Fibroblast of skin of scalp (primary cell): Measurements from ENCODE around the gene IFITM10.
"Not testable (repeated sequence)": the region's sequence is repeated elsewhere in the genome, so short reads cannot be mapped to it uniquely, and the experiment has no call there.

Experiments used
- DNase-seq: peaks from one replicate; pipeline ENCODE4 v3.0.0-alpha.2; 2013

The IFITM10 gene

DNA sequence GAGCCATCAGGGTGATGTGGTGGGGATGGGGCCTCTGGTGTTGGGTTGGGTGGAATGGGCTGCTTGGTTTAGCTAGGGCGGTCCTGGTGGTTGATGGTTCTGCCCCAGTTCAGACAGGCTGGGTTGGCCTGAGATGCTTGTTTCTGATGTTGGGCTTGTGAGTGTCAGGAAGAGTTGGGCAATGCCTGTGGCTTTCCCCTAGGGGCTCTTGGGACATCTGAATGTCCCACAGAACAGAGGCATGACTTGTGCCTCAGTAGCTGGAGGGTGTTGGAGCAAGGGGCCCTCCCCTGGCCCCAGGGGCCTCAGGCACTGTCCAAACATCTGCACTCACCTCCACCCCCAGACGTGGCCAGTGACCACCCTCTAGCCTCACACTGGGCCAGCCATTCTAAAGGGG lies 27.3 kb upstream of the IFITM10 start:
- no peak for DNase-seq

GRCh38 chr11:1776944-1777715 lies 26.7 kb upstream of the IFITM10 start:
- DNase-seq = no peak

GRCh38 chr11:1776331-1776851 lies 26.0 kb upstream of the IFITM10 start:
- DNase-seq = no peak

DNA sequence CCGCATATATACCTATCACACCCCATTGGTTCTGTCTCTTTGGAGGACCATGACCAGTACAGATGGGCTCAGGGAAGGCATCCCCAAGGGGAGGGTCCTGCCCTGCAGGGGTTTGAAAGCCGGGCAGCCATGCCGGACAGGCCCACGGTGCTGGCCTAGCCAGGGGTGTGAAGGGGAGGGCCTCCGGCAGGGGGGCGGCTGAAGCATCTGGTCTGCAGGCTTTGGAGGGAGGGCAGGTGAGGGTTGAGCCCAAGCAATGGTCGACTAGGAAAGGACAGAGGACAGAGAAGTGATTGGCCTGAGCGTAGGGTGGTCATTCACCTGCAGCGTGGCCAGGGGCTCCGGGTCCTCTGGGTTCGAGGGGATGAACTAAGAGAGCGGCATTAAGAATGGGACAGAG lies 24.5 kb upstream of the IFITM10 start:
- DNase-seq = no peak

DNA sequence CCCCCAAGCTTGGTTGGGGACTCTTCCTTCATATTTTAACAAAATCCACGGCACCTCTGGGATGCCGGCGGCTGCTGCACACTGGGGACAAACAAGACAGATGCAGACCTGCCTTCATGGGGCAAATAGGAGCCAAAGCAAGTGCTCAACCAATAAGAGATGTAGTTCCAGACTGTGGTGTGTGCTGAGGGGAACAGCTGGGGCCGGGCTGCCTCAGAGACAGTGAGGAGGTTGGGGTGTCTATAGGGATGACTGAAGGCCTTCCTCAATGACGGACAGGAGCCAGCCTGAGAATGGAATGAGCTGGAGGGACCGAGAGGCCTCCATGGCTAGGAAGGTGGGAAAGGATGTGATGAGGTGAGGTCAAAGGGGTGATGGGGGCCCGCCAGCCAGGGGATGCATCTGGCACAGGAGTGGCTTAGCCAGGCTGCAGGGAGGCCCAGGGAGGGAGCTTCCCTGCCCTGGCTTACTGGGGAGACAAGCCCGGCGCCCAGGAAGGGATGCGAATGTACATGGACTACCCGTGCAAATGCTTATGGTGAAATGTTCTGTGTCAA lies 23.7 kb upstream of the IFITM10 start:
- no peak for DNase-seq

DNA sequence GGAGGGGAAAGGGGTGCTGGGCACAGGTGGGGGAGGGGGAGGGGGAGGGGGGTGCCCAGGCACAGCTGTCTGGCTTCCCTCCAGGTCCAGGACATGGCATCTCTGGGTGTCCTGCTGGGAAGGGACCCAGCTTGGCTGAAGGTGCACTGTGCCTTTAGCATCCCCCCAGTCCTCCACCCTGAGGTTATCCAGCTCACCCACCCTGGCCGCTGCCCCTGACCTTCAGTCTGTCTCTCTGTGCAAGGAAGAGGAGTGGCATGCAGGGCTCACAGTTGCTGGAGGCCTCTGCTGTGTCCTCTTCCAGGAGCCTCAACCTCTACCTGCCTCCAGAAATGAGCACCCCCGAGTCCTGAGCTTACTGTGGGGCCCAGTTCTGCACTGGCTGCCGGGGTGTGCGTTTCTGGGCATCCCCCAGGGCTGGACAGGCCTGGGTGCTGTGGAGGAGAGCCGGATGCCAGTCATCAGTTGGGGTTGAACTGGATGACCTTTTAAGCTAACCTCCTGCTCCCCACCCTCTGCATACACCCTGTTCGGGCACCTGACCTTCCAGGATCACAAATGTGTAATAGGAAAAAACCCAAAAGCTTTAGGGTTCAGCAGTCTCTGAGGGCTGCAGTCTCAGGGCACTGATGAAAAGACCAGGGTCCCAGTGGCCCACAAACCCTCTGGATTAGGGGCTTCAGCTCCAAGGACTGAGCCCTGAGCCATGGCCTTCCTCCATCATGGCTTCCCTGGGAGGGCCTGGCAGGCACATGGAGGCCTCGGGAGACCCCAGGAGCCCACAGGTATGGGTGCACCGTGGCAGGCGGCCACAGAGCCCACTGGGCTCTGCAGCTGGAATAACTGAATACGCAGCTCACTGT lies 23.0 kb upstream of the IFITM10 start:
- no peak for DNase-seq

- peak; percentile 96 for DNase-seq
Observed at GRCh38 chr11:1772270-1773130, 22.1 kb upstream of the IFITM10 start.

DNA sequence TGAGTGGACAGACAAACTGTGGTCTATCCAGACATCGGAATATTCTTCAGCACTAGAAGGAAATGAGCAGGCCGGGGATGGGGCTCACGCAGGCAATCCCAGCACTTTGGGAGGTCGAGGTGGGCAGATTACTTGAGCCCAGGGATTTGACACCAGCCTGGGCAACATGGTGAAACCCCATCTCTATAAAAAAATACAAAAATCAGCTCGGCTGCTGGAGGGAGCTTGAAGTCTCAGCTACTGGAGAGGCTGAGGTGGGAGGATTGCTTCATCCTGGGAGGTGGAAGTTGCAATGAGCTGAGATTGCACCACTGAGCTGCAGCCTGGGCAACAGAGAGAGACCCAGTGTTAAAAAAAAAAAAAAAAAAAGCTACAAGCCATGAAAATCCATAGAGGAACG lies 21.3 kb upstream of the IFITM10 start:
- peak; percentile 63 for DNase-seq

DNA sequence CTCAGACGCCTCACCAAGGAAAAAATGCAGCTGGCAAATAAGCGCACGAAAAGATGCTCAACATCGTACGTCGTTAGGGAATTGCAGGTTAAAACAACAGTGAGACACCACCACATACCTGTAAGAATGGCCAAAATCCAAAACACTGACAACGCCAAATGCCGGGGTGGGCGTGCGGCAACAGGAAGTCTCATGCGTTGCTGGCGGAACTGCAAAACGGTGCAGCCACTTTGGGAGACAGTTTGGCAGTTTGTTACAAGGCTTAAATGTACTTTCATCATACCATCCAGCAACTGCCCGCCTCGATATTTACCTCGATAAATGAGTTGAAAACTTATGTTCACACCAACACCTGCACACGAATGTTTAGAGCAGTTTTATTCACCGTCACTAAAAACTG lies 20.9 kb upstream of the IFITM10 start:
- DNase-seq = no peak

- no peak for DNase-seq
Observed at GRCh38 chr11:1770528-1770927, 20.1 kb upstream of the IFITM10 start.

DNA sequence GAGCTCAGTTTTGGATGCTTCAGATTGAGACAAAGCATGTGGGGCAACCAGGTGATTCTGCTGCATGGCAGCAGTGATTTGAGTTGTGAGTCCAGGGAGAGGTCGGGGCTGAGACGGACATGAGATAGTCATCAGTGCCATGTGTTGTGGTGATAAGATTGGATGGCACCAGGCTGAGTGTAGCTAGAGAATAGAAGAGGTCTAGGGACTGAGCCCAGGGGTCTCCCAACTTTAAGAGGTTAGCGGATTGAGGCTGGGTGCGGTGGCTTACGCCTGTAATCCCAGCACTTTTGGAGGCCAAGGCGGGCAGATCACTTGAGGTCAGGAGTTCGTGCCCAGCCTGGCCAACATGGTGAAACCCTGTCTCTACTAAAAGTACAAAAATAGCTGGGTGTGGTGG lies 19.7 kb upstream of the IFITM10 start:
- DNase-seq = no peak

DNA sequence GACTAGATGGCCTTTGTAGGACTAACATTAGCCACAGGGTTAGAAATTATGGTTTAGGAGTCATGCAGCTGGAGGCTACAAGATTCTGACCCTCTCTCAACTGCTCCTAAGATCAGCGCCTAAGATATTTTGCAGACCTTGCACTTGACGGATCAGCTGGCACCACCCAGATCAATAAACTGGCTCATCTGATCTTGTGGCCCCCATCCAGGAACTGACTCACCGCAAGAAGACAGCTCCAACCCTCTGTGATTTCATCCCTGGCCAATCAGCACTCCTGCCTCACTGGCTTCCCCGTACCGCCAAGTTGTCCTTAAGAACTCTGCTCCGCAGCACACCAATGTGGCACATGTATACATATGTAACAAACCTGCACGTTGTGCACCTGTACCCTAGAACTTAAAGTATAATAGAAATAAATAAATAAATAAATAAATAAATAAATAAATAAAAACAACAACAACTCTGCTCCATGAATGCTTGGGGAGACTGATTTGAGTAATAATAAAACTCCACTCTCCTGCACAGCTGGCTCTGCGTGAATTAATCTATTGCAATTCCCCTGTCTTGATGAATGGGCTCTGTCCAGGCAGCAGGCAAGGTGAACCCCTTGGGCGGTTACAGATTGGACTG lies 19.0 kb upstream of the IFITM10 start:
- not testable (repeated sequence) for DNase-seq

- no peak for DNase-seq
Observed at GRCh38 chr11:1768141-1768469, 17.7 kb upstream of the IFITM10 start.

- no peak for DNase-seq
Observed at GRCh38 chr11:1767399-1768140, 17.2 kb upstream of the IFITM10 start.

DNA sequence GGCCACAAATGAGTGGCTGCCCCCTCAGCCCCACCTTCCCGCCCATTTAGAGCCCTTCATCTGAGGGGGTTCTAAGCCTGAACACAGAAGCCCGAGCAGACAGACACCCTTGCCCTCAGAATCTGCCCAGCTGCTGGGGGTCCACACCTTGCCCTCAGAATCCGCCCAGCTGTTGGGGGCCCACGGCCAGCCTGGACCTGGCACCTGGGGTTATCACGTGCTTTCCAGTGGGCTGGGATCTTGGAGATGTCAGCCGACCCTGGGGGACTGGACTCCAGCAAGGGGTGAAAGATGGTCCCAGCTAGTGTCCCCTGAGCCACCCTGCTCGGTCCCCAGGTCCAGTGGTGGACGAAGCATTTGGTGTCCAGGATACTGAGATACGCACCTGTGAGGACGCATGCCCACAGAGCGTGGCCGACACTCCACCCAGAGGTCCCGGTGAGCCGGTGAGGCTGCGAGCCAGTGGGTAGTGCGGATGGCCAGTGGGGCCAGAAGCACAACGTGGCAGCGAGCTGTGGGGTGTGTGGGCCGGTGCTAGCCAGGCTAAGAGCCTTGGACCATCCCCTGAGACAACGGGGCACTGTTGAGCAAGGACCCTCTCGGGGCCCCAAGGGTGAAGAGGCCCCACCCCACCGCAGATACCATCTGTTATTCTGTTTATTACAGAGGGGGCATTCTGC lies 16.5 kb upstream of the IFITM10 start:
- no peak for DNase-seq

GRCh38 chr11:1765871-1766718 lies 15.7 kb upstream of the IFITM10 start:
- DNase-seq = no peak

GRCh38 chr11:1763796-1764661 lies 13.6 kb upstream of the IFITM10 start, which contains the start of gene CTSD:
Gene CTSD, minus strand, starts transcription at chr11:1763927. Its CDS starts 68 bp downstream, at chr11:1763859.
- DNase-seq = peak; percentile 85

GRCh38 chr11:1763336-1763795 lies 13.0 kb upstream of the IFITM10 start:
- no peak for DNase-seq
